K562 (cell line): ENCODE measurements around the gene PRKAR1B. TPM values are rescaled to one million over a fixed set of nuclear protein-coding genes. Genes with fewer than 3 reads are reported as not detected.

ENCODE experiments used
- CBFA2T3 ChIP-seq: fragments of 450-650 bp; IDR thresholded peaks from 2 replicates; pipeline ENCODE4 v1.6.1; 2017
- MECOM ChIP-seq: fragments of 250-450 bp; sonication (Bioruptor Pico); IDR thresholded peaks from 2 replicates; pipeline ENCODE4 v1.8.0; 2022; ENCODE audit warnings: inconsistent platforms
- MTA1 ChIP-seq: fragments of 450-650 bp; IDR thresholded peaks from 2 replicates; pipeline ENCODE4 v1.6.1; 2017; ENCODE audit warnings: borderline replicate concordance
- NBN ChIP-seq: fragments of 450-650 bp; IDR thresholded peaks from 2 replicates; pipeline ENCODE4 v1.6.1; 2016; ENCODE audit warnings: low read depth, mild to moderate bottlenecking
- SMARCA4 ChIP-seq: fragments of 450-650 bp; IDR thresholded peaks from 2 replicates; pipeline ENCODE4 v1.6.1; 2016
- ZBTB1 ChIP-seq: sonication (generic); formaldehyde crosslinking; IDR thresholded peaks from 2 replicates; pipeline ENCODE4 v1.8.1; 2023; ENCODE audit warnings: missing genetic modification reagents, low read depth, mild to moderate bottlenecking, borderline replicate concordance
- polyA plus RNA-seq, 8 experiments: library from polyadenylated mRNA; depleted of rRNA in 4 of 8; stranded (reverse) in 5 of 8; unstranded in 3 of 8; fragments of >200 nt; fragmentation: Nextera tagmentation in 2 of 8; fragmentation: Illumina TruSeq in 1 of 8; extraction: Ambion mirVana in 2 of 8; extraction: Trizol in 1 of 8; gene quantifications; 2 replicates each; pipeline versions ENCODE4 v1.2.1 to v1.2.3, GENCODE V29; 2011 to 2014; ENCODE audit warnings: inconsistent platforms in 1 of 8, missing spikeins in 1 of 8
- total RNA-seq, 7 experiments: library from RNA; depleted of rRNA in 6 of 7; stranded (reverse); fragments of >200 nt in 6 of 7; fragmentation: Illumina TruSeq in 2 of 7; extraction: Trizol in 2 of 7; gene quantifications; 2 replicates each; pipeline versions ENCODE4 v1.2.1 to v1.2.3, GENCODE V29; 2011 to 2021; ENCODE audit warnings: low replicate concordance in 1 of 7
- TF ChIP-seq, protein P1 (sequence below): sonication (generic); formaldehyde crosslinking; IDR thresholded peaks from 2 replicates; pipeline ENCODE4 v1.8.0; 2023; ENCODE audit warnings: missing genetic modification reagents, mild to moderate bottlenecking, borderline replicate concordance
- TF ChIP-seq, protein P2 (sequence below): fragments of 200-600 bp; sonication (generic); IDR thresholded peaks from one replicate; pipeline ENCODE4 v1.6.1; 2012; ENCODE audit warnings: mild to moderate bottlenecking, low read depth, low read length, inconsistent platforms
- TF ChIP-seq, protein P3 (sequence below): fragments of 250-450 bp; sonication (Bioruptor Pico); IDR thresholded peaks from 2 replicates; pipeline ENCODE4 v1.5.1; 2021; ENCODE audit warnings: mild to moderate bottlenecking

Gene PRKAR1B
- total and polyA plus RNA-seq, 9 of the 15 experiments (the other 6 are each of a cell fraction or from before 2014, with no cell fraction given): 0.99 to 30.5 (median 12.7) TPM

DNA sequence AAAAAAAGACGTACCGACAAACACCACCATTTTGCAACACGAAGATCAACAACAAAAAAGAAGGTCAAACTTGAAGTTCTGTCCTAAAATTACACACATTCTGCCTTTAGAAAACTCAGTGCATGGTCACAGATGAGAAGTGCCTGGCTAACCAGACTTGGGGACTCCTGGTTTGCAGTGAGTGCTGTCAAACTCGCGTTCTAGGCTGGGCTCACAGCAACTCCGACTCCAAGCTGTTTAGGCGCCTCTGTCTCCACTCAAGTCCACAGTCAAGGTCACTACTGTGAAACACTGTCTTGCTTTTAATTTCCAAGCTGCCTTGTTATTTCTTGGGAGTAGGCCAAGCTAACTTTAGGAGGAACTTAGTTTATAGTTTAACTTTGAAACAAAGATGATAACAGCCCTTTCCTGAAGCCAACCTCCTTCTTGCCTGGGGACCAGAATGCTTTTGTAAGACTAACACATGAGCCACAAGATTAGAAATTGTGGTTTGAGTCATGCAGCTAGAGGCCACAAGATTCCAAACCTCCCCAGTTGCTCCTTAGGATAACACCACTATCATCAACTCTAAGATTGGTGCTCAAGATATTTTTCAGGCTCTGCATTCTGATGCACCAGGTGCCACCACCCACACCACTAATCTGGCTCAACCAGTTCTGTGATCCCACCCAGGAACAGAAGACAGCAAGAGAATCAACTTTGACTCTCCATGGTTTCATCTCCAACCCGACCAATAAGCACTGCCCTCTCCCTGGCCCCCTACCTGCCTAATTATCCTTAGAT, 1.7 kb downstream of the PRKAR1B start (continued):
- no peak for TF ChIP-seq MECOM (CRISPR knock-in tag)
- TF ChIP-seq, protein P1, sequence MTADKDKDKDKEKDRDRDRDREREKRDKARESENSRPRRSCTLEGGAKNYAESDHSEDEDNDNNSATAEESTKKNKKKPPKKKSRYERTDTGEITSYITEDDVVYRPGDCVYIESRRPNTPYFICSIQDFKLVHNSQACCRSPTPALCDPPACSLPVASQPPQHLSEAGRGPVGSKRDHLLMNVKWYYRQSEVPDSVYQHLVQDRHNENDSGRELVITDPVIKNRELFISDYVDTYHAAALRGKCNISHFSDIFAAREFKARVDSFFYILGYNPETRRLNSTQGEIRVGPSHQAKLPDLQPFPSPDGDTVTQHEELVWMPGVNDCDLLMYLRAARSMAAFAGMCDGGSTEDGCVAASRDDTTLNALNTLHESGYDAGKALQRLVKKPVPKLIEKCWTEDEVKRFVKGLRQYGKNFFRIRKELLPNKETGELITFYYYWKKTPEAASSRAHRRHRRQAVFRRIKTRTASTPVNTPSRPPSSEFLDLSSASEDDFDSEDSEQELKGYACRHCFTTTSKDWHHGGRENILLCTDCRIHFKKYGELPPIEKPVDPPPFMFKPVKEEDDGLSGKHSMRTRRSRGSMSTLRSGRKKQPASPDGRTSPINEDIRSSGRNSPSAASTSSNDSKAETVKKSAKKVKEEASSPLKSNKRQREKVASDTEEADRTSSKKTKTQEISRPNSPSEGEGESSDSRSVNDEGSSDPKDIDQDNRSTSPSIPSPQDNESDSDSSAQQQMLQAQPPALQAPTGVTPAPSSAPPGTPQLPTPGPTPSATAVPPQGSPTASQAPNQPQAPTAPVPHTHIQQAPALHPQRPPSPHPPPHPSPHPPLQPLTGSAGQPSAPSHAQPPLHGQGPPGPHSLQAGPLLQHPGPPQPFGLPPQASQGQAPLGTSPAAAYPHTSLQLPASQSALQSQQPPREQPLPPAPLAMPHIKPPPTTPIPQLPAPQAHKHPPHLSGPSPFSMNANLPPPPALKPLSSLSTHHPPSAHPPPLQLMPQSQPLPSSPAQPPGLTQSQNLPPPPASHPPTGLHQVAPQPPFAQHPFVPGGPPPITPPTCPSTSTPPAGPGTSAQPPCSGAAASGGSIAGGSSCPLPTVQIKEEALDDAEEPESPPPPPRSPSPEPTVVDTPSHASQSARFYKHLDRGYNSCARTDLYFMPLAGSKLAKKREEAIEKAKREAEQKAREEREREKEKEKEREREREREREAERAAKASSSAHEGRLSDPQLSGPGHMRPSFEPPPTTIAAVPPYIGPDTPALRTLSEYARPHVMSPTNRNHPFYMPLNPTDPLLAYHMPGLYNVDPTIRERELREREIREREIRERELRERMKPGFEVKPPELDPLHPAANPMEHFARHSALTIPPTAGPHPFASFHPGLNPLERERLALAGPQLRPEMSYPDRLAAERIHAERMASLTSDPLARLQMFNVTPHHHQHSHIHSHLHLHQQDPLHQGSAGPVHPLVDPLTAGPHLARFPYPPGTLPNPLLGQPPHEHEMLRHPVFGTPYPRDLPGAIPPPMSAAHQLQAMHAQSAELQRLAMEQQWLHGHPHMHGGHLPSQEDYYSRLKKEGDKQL (CRISPR knock-in tag): no peak
- no peak for TF ChIP-seq ZBTB1 (CRISPR knock-in tag)
- TF ChIP-seq, protein P2, sequence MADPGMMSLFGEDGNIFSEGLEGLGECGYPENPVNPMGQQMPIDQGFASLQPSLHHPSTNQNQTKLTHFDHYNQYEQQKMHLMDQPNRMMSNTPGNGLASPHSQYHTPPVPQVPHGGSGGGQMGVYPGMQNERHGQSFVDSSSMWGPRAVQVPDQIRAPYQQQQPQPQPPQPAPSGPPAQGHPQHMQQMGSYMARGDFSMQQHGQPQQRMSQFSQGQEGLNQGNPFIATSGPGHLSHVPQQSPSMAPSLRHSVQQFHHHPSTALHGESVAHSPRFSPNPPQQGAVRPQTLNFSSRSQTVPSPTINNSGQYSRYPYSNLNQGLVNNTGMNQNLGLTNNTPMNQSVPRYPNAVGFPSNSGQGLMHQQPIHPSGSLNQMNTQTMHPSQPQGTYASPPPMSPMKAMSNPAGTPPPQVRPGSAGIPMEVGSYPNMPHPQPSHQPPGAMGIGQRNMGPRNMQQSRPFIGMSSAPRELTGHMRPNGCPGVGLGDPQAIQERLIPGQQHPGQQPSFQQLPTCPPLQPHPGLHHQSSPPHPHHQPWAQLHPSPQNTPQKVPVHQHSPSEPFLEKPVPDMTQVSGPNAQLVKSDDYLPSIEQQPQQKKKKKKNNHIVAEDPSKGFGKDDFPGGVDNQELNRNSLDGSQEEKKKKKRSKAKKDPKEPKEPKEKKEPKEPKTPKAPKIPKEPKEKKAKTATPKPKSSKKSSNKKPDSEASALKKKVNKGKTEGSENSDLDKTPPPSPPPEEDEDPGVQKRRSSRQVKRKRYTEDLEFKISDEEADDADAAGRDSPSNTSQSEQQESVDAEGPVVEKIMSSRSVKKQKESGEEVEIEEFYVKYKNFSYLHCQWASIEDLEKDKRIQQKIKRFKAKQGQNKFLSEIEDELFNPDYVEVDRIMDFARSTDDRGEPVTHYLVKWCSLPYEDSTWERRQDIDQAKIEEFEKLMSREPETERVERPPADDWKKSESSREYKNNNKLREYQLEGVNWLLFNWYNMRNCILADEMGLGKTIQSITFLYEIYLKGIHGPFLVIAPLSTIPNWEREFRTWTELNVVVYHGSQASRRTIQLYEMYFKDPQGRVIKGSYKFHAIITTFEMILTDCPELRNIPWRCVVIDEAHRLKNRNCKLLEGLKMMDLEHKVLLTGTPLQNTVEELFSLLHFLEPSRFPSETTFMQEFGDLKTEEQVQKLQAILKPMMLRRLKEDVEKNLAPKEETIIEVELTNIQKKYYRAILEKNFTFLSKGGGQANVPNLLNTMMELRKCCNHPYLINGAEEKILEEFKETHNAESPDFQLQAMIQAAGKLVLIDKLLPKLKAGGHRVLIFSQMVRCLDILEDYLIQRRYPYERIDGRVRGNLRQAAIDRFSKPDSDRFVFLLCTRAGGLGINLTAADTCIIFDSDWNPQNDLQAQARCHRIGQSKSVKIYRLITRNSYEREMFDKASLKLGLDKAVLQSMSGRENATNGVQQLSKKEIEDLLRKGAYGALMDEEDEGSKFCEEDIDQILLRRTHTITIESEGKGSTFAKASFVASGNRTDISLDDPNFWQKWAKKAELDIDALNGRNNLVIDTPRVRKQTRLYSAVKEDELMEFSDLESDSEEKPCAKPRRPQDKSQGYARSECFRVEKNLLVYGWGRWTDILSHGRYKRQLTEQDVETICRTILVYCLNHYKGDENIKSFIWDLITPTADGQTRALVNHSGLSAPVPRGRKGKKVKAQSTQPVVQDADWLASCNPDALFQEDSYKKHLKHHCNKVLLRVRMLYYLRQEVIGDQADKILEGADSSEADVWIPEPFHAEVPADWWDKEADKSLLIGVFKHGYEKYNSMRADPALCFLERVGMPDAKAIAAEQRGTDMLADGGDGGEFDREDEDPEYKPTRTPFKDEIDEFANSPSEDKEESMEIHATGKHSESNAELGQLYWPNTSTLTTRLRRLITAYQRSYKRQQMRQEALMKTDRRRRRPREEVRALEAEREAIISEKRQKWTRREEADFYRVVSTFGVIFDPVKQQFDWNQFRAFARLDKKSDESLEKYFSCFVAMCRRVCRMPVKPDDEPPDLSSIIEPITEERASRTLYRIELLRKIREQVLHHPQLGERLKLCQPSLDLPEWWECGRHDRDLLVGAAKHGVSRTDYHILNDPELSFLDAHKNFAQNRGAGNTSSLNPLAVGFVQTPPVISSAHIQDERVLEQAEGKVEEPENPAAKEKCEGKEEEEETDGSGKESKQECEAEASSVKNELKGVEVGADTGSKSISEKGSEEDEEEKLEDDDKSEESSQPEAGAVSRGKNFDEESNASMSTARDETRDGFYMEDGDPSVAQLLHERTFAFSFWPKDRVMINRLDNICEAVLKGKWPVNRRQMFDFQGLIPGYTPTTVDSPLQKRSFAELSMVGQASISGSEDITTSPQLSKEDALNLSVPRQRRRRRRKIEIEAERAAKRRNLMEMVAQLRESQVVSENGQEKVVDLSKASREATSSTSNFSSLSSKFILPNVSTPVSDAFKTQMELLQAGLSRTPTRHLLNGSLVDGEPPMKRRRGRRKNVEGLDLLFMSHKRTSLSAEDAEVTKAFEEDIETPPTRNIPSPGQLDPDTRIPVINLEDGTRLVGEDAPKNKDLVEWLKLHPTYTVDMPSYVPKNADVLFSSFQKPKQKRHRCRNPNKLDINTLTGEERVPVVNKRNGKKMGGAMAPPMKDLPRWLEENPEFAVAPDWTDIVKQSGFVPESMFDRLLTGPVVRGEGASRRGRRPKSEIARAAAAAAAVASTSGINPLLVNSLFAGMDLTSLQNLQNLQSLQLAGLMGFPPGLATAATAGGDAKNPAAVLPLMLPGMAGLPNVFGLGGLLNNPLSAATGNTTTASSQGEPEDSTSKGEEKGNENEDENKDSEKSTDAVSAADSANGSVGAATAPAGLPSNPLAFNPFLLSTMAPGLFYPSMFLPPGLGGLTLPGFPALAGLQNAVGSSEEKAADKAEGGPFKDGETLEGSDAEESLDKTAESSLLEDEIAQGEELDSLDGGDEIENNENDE: no peak
- TF ChIP-seq, protein P3, sequence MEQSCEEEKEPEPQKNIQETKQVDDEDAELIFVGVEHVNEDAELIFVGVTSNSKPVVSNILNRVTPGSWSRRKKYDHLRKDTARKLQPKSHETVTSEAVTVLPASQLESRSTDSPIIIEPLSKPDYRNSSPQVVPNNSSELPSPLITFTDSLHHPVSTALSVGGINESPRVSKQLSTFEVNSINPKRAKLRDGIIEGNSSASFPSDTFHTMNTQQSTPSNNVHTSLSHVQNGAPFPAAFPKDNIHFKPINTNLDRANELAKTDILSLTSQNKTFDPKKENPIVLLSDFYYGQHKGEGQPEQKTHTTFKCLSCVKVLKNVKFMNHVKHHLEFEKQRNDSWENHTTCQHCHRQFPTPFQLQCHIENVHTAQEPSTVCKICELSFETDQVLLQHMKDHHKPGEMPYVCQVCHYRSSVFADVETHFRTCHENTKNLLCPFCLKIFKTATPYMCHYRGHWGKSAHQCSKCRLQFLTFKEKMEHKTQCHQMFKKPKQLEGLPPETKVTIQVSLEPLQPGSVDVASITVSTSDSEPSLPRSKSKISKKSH (CRISPR knock-in tag): no peak
- 0 out of 2 replicates have a peak, but pooled peaks have one; percentile 58 for TF ChIP-seq MTA1
- TF ChIP-seq CBFA2T3: peak; percentile 99
- TF ChIP-seq SMARCA4: peak; percentile 88
- TF ChIP-seq NBN: peak; percentile 49; the same call in 1 of the 2 replicates
